GM18508 (cell line): Measurements from ENCODE around the gene AGBL1.

Source experiments
- ATAC-seq: cut with Tn5 transposase; IDR thresholded peaks from one replicate; pipeline ENCODE4 v1.9.1; 2021; ENCODE audit warnings: moderate number of reproducible peaks; ENCODE audit not compliant: insufficient read depth, unreplicated experiment

AGBL1 gene

GRCh38 chr15:86759800-86760523 is 680.3 kb downstream of the AGBL1 start:
- no peak for ATAC-seq

GRCh38 chr15:86762874-86763273 is 683.2 kb downstream of the AGBL1 start:
- ATAC-seq = no peak

- no peak for ATAC-seq
These were observed 684.4 kb downstream of the AGBL1 start for GRCh38 chr15:86764021-86764420.

GRCh38 chr15:86765281-86765680 is 685.6 kb downstream of the AGBL1 start:
- no peak for ATAC-seq

GRCh38 chr15:86772369-86773059 is 692.8 kb downstream of the AGBL1 start:
- no peak for ATAC-seq

GRCh38 chr15:86773736-86774135 is 694.1 kb downstream of the AGBL1 start:
- no peak for ATAC-seq

- no peak for ATAC-seq
These were observed 696.5 kb downstream of the AGBL1 start for GRCh38 chr15:86776145-86776544.

GRCh38 chr15:86796521-86796920 is 716.9 kb downstream of the AGBL1 start:
- ATAC-seq = no peak

GRCh38 chr15:86797135-86797534 is 717.5 kb downstream of the AGBL1 start:
- no peak for ATAC-seq

GRCh38 chr15:86799226-86799625 is 719.6 kb downstream of the AGBL1 start:
- ATAC-seq = no peak

- no peak for ATAC-seq
These were observed 722.6 kb downstream of the AGBL1 start for GRCh38 chr15:86802244-86802643.

GRCh38 chr15:86804406-86804805 is 724.7 kb downstream of the AGBL1 start:
- no peak for ATAC-seq

- no peak for ATAC-seq
These were observed 730.7 kb downstream of the AGBL1 start for GRCh38 chr15:86810329-86810728.

GRCh38 chr15:86813892-86814291 is 734.2 kb downstream of the AGBL1 start:
- no peak for ATAC-seq

GRCh38 chr15:86829245-86829644 is 749.6 kb downstream of the AGBL1 start:
- no peak for ATAC-seq

- ATAC-seq = no peak
These were observed 750.6 kb downstream of the AGBL1 start for GRCh38 chr15:86830304-86830703.

GRCh38 chr15:86833595-86833994 is 753.9 kb downstream of the AGBL1 start:
- ATAC-seq = no peak

- no peak for ATAC-seq
These were observed 754.6 kb downstream of the AGBL1 start for GRCh38 chr15:86834115-86834863.

GRCh38 chr15:86837294-86838061 is 757.8 kb downstream of the AGBL1 start:
- ATAC-seq = no peak

GRCh38 chr15:86839502-86839901 is 759.8 kb downstream of the AGBL1 start:
- no peak for ATAC-seq
